Measurements from ENCODE around the gene FARP2. TPM values are rescaled to one million over a fixed set of nuclear protein-coding genes. Genes with fewer than 3 reads are reported as not detected.

The FARP2 gene
- 10 to 100 TPM; 11.9 to 13.3 TPM for total RNA-seq

GRCh38 chr2:241355983-241356870 lies at the start of gene FARP2:
TSS of gene FARP2 (plus strand) at chr2:241356285. CDS start at chr2:241373108, 16,823 bp downstream.

GRCh38 chr2:241315093-241315878 lies 40.8 kb upstream of the FARP2 start, which contains the start of gene HDLBP:
TSS of gene HDLBP (minus strand) at chr2:241315672. CDS start at chr2:241266869, 48,803 bp downstream.

GRCh38 chr2:241315879-241316631 lies 40.0 kb upstream of the FARP2 start, which contains the start of gene SEPTIN2:
TSS of gene SEPTIN2 (plus strand) at chr2:241315925. CDS start at chr2:241324233, 8,308 bp downstream.

GRCh38 chr2:241508240-241509154 lies 152.4 kb downstream of the FARP2 start, which contains the start of gene STK25:
TSS of gene STK25 (minus strand) at chr2:241508584. CDS start at chr2:241508035, 549 bp downstream.

Small RNA genes lying within 50 kb of the gene (microRNA-seq; reads per million reads assigned to microRNA genes)
- not detected for gene MIR3133 (ENCODE audit: borderline microRNAs expressed, borderline replicate concordance)

Other genes with a start within 250 kb of the FARP2 start
- 10 to 100 TPM; 50.8 to 58.5 TPM for gene PASK, start 206.8 kb upstream of the FARP2 start, total RNA-seq
- 10 to 100 TPM; 79.8 to 84.2 TPM for gene PPP1R7, start 205.8 kb upstream of the FARP2 start, total RNA-seq
- under 1 TPM; 0.45 to 0.77 TPM for gene ANO7, start 167.6 kb upstream of the FARP2 start, total RNA-seq
- 100 to 1,000 TPM; 163 to 180 TPM for gene HDLBP, start 40.6 kb upstream of the FARP2 start, total RNA-seq
- 100 to 1,000 TPM; 279 to 281 TPM for gene SEPTIN2, start 40.4 kb upstream of the FARP2 start, total RNA-seq
- 100 to 1,000 TPM; 120 to 128 TPM for gene STK25, start 152.3 kb downstream of the FARP2 start, total RNA-seq
- under 1 TPM; 0.18 to 0.19 TPM for gene BOK, start 202.5 kb downstream of the FARP2 start, total RNA-seq